H9 (cell line): ENCODE results near the gene KCNMB4. TPM values are rescaled to one million over a fixed set of nuclear protein-coding genes. Genes with fewer than 3 reads are reported as not detected.

ENCODE experiments used
- DNase-seq: peaks from one replicate; pipeline ENCODE4 v3.0.0-alpha.2; 2017
- H2AFZ ChIP-seq: one replicate; pipeline ENCODE4 v1.6.1; 2013; ENCODE audit warnings: mild to moderate bottlenecking, low read length, control low read depth, moderate library complexity
- H2AK5ac ChIP-seq: 2 replicates; pipeline ENCODE4 v1.6.1; 2013; ENCODE audit warnings: low read length, control low read depth, mixed read lengths; ENCODE audit not compliant: insufficient read length
- H2BK120ac ChIP-seq: one replicate; pipeline ENCODE4 v1.6.1; 2013; ENCODE audit warnings: low read depth, mild to moderate bottlenecking, low read length, control low read depth, inconsistent platforms; ENCODE audit not compliant: poor library complexity, severe bottlenecking
- H2BK12ac ChIP-seq: 2 replicates; pipeline ENCODE4 v1.6.1; 2013; ENCODE audit warnings: low read length, control low read depth, mixed read lengths, low read depth; ENCODE audit not compliant: insufficient read length
- H2BK15ac ChIP-seq: 2 replicates; pipeline ENCODE4 v1.6.1; 2013; ENCODE audit warnings: low read depth, low read length, control low read depth
- H2BK20ac ChIP-seq: one replicate; pipeline ENCODE4 v1.6.1; 2013; ENCODE audit warnings: low read depth, mild to moderate bottlenecking, low read length, control low read depth, inconsistent platforms; ENCODE audit not compliant: poor library complexity, severe bottlenecking
- H2BK5ac ChIP-seq: 2 replicates; pipeline ENCODE4 v1.6.1; 2013; ENCODE audit warnings: low read length, control low read depth, mixed read lengths; ENCODE audit not compliant: insufficient read length
- H3K14ac ChIP-seq: 2 replicates; pipeline ENCODE4 v1.6.1; 2013; ENCODE audit warnings: low read length, control low read depth; ENCODE audit not compliant: insufficient read depth
- H3K18ac ChIP-seq: 2 replicates; pipeline ENCODE4 v1.6.1; 2013; ENCODE audit warnings: low read depth, mild to moderate bottlenecking, mixed read lengths, low read length, control low read depth; ENCODE audit not compliant: insufficient read length
- H3K23ac ChIP-seq: 2 replicates; pipeline ENCODE4 v1.6.1; 2013; ENCODE audit warnings: low read length, control low read depth, mixed read lengths, low read depth; ENCODE audit not compliant: insufficient read length
- H3K23me2 ChIP-seq: 2 replicates; pipeline ENCODE4 v1.6.1; 2013; ENCODE audit warnings: low read depth, mild to moderate bottlenecking, mixed read lengths, low read length, control low read depth; ENCODE audit not compliant: insufficient read length, poor library complexity, severe bottlenecking
- H3K27ac ChIP-seq: 2 replicates; pipeline ENCODE4 v1.5.1; 2013; ENCODE audit warnings: low read length, control low read depth, mixed read lengths, low read depth; ENCODE audit not compliant: insufficient read length
- H3K27me3 ChIP-seq: 2 replicates; pipeline ENCODE4 v1.6.1; 2013; ENCODE audit warnings: low read length, control low read depth, inconsistent platforms; ENCODE audit not compliant: insufficient read depth
- H3K4ac ChIP-seq: 2 replicates; pipeline ENCODE4 v1.6.1; 2013; ENCODE audit warnings: low read depth, mild to moderate bottlenecking, control low read depth, inconsistent platforms, low read length, moderate library complexity
- H3K4me1 ChIP-seq: 2 replicates; pipeline ENCODE4 v1.6.1; 2013; ENCODE audit warnings: low read length, control low read depth, inconsistent platforms; ENCODE audit not compliant: insufficient read depth
- H3K4me2 ChIP-seq: 2 replicates; pipeline ENCODE4 v1.6.1; 2013; ENCODE audit warnings: low read length, control low read depth, mixed read lengths; ENCODE audit not compliant: insufficient read length, insufficient read depth
- H3K56ac ChIP-seq: 2 replicates; pipeline ENCODE4 v1.6.1; 2013; ENCODE audit warnings: low read depth, mild to moderate bottlenecking, mixed read lengths, low read length, control low read depth; ENCODE audit not compliant: insufficient read length
- H3K79me1 ChIP-seq: 2 replicates; pipeline ENCODE4 v1.6.1; 2013; ENCODE audit warnings: low read depth, mild to moderate bottlenecking, moderate library complexity, low read length, control low read depth, inconsistent platforms; ENCODE audit not compliant: insufficient read depth, poor library complexity, severe bottlenecking
- H3K79me2 ChIP-seq: 2 replicates; pipeline ENCODE4 v1.6.1; 2013; ENCODE audit warnings: low read length, control low read depth, inconsistent platforms; ENCODE audit not compliant: insufficient read depth
- H3K9ac ChIP-seq: 2 replicates; pipeline ENCODE4 v1.6.1; 2013; ENCODE audit warnings: low read length, control low read depth, mixed read lengths; ENCODE audit not compliant: insufficient read length; ENCODE audit errors: extremely low read depth
- H3K9me3 ChIP-seq: one replicate; pipeline ENCODE4 v1.6.1; 2013; ENCODE audit warnings: low read depth, low read length, inconsistent platforms; ENCODE audit not compliant: control insufficient read depth
- H3T11ph ChIP-seq: one replicate; pipeline ENCODE4 v1.6.1; 2013; ENCODE audit warnings: mild to moderate bottlenecking, low read length, control low read depth, inconsistent platforms
- H4K20me1 ChIP-seq: one replicate; pipeline ENCODE4 v1.6.1; 2013; ENCODE audit not compliant: control insufficient read depth, insufficient read length, insufficient read depth
- H4K5ac ChIP-seq: 2 replicates; pipeline ENCODE4 v1.6.1; 2013; ENCODE audit warnings: low read depth, mild to moderate bottlenecking, mixed read lengths, low read length, control low read depth; ENCODE audit not compliant: insufficient read length
- H4K8ac ChIP-seq: replicated peaks from 2 replicates; pipeline ENCODE4 v1.6.1; 2013; ENCODE audit warnings: low read length, control low read depth, mixed read lengths, low read depth; ENCODE audit not compliant: insufficient read length
- H4K91ac ChIP-seq: 2 replicates; pipeline ENCODE4 v1.6.1; 2013; ENCODE audit warnings: low read depth, mild to moderate bottlenecking, moderate library complexity, mixed read lengths, low read length, control low read depth; ENCODE audit not compliant: insufficient read length
- H3K27ac Mint-ChIP-seq, 3 experiments: 2 replicates in 2 of 3; 3 replicates in 1 of 3; pipeline ENCODE4 v1.8.0; 2020 to 2021; ENCODE audit warnings: mixed read lengths in 3 of 3, mild to moderate bottlenecking in 1 of 3, moderate library complexity in 1 of 3
- H3K27me3 Mint-ChIP-seq: 2 replicates; pipeline ENCODE4 v1.8.0; 2021; ENCODE audit warnings: low read depth, mild to moderate bottlenecking, moderate library complexity, mixed read lengths
- H3K36me3 Mint-ChIP-seq, 3 experiments: 2 replicates in 2 of 3; 3 replicates in 1 of 3; pipeline ENCODE4 v1.8.0; 2020 to 2021; ENCODE audit warnings: low read depth in 3 of 3, mixed read lengths in 3 of 3; ENCODE audit not compliant: insufficient read depth in 1 of 3
- H3K4me1 Mint-ChIP-seq, 2 experiments: 2 replicates each; pipeline ENCODE4 v1.8.0; 2020; ENCODE audit warnings: mixed read lengths in 2 of 2
- H3K4me3 Mint-ChIP-seq, 2 experiments: 2 replicates in 1 of 2; 3 replicates in 1 of 2; pipeline ENCODE4 v1.8.0; 2020 to 2021; ENCODE audit warnings: mild to moderate bottlenecking in 2 of 2, mixed read lengths in 2 of 2, moderate library complexity in 1 of 2
- H3K9me3 Mint-ChIP-seq, 2 experiments: 2 replicates in 1 of 2; 3 replicates in 1 of 2; pipeline ENCODE4 v1.8.0; 2020; ENCODE audit warnings: mild to moderate bottlenecking in 2 of 2, mixed read lengths in 2 of 2, moderate library complexity in 1 of 2
- WGBS: extraction: QIAGEN DNeasy Blood & Tissue Kit; methylation state at CpG from one replicate; pipeline ENCODE4 v1.1.7; 2013; ENCODE audit warnings: missing lambda C conversion rate, low lambda C conversion rate, mixed read lengths; ENCODE audit not compliant: insufficient read length; ENCODE audit errors: extremely low coverage; 5-methylcytosine and 5-hydroxymethylcytosine counted together
- total RNA-seq: library from RNA; stranded (reverse); gene quantifications from 2 replicates; pipeline ENCODE4 v1.2.1, GENCODE V29; 2021
- TF ChIP-seq, protein P1 (sequence below): fragments of 200-600 bp; sonication (generic); conservative IDR thresholded peaks from 3 replicates; pipeline ENCODE4 v1.8.0; 2021; ENCODE audit warnings: antibody characterized with exemption, mild to moderate bottlenecking

KCNMB4 gene
- total RNA-seq, 1 experiment from 2014 or later: 16.2 TPM

DNA sequence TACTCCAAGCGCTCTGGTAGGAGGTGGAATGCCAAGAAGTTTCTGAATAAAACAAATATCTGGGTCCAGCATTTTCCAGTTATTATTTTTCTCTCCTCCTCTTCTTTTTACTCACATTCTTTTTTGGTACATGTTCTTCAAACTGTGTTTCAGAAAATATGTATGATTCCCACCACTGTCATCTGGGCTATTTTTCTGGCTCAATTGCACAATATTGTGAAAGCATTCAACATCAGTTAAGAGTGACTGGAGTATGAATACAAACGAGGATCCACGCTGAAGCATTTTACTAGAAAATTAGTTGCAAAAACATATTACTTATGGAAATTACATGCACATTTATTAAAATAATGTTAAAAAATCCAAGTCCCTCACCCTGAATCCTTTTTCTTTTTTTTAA lies 61.5 kb downstream of the KCNMB4 start:
- H3T11ph ChIP-seq: no peak overlapping the region
- H3K27me3 Mint-ChIP-seq: no peaks in the 10 kb centered on the region
- TF ChIP-seq, protein P1, sequence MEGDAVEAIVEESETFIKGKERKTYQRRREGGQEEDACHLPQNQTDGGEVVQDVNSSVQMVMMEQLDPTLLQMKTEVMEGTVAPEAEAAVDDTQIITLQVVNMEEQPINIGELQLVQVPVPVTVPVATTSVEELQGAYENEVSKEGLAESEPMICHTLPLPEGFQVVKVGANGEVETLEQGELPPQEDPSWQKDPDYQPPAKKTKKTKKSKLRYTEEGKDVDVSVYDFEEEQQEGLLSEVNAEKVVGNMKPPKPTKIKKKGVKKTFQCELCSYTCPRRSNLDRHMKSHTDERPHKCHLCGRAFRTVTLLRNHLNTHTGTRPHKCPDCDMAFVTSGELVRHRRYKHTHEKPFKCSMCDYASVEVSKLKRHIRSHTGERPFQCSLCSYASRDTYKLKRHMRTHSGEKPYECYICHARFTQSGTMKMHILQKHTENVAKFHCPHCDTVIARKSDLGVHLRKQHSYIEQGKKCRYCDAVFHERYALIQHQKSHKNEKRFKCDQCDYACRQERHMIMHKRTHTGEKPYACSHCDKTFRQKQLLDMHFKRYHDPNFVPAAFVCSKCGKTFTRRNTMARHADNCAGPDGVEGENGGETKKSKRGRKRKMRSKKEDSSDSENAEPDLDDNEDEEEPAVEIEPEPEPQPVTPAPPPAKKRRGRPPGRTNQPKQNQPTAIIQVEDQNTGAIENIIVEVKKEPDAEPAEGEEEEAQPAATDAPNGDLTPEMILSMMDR: no peak
- WGBS: no CpG with 5 or more reads among the region's 3 CpGs
- H2BK5ac ChIP-seq: no peak overlapping the region
- DNase-seq: no peak
- H3K23ac ChIP-seq: no peak overlapping the region
- no peak overlapping the region for H3K9ac ChIP-seq
- H3K14ac ChIP-seq: no peak overlapping the region
- H3K9me3 ChIP-seq: no peaks in the 10 kb centered on the region
- peaks cover 5 to 28% (median 6%) of the 10 kb centered on the region in 3 experiments for H3K36me3 Mint-ChIP-seq
- no peak overlapping the region for H3K56ac ChIP-seq
- no peak overlapping the region for H4K5ac ChIP-seq
- H3K4ac ChIP-seq: no peak overlapping the region
- H2AK5ac ChIP-seq: no peak overlapping the region
- no peaks in the 10 kb centered on the region for H4K20me1 ChIP-seq
- no peaks in the 10 kb centered on the region for H3K4me1 Mint-ChIP-seq
- H3K23me2 ChIP-seq: no peaks in the 10 kb centered on the region
- no peak overlapping the region for H3K4me3 Mint-ChIP-seq
- H3K27me3 ChIP-seq: no peaks in the 10 kb centered on the region
- H3K4me1 ChIP-seq: no peaks in the 10 kb centered on the region
- H3K4me2 ChIP-seq: no peak overlapping the region
- no peak overlapping the region for H2BK120ac ChIP-seq
- no peak overlapping the region for H2AFZ ChIP-seq
- H2BK20ac ChIP-seq: no peak overlapping the region
- H3K18ac ChIP-seq: no peak overlapping the region
- H3K9me3 Mint-ChIP-seq: no peaks in the 10 kb centered on the region
- H4K8ac ChIP-seq: no peak overlapping the region
- no peak overlapping the region for H2BK12ac ChIP-seq
- no peak overlapping the region for H4K91ac ChIP-seq
- H2BK15ac ChIP-seq: no peak overlapping the region
- no peak overlapping the region for H3K27ac Mint-ChIP-seq
- no peak overlapping the region for H3K27ac ChIP-seq
- no peaks in the 10 kb centered on the region for H3K79me1 ChIP-seq
- no peaks in the 10 kb centered on the region for H3K79me2 ChIP-seq
